GM21423 (cell line): ENCODE data around the gene ATRN.

ENCODE experiments used
- ATAC-seq: cut with Tn5 transposase; IDR thresholded peaks from one replicate; pipeline ENCODE4 v1.9.1; 2021; ENCODE audit warnings: mild to moderate bottlenecking, moderate library complexity; ENCODE audit not compliant: unreplicated experiment

ATRN gene

GRCh38 chr20:3621111-3621510, 150.3 kb downstream of the ATRN start:
- ATAC-seq: no peak

- no peak for ATAC-seq
These were observed 151.6 kb downstream of the ATRN start for GRCh38 chr20:3622406-3622805.

- no peak for ATAC-seq
These were observed 156.7 kb downstream of the ATRN start for GRCh38 chr20:3627476-3627875.

DNA sequence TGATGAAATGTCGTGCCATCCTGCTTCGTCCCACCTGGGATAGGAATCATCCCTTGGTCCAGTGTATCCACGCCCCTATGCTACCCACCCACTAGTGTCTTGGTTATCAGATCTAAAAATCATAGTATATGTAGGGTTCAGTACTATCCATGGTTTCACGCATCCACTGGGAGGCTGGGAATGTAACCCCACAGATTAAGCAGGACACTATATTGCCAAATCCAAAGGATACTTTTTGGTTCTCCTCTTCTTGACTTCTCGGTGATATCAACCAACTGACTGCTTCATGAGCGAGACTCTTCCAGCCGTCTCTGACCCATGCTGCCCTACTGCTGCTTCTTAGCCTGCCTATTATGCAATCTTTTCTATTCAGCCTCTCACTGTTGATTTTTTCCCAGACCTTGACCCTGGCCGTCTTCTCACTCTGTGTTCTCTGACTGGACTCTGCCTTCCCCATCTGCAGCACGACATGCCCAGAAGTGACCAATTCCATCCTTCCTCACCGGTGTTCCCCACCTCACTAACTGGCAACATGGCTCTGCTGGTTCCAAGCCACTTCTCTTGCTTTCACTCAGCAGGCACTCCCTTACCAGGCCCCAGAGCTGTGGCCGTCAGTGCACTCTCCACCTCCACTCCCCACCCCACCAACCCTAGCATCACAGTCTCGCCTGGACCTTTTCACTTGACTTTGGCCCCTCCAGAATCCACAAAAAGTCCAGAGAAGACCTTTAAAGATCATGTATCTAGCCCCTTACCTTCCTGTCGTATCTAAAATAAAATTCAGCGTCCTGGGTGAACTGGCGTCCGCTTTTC, 157.9 kb downstream of the ATRN start:
- ATAC-seq: no peak

GRCh38 chr20:3629893-3630292, 159.1 kb downstream of the ATRN start:
- ATAC-seq: no peak

- ATAC-seq: no peak
These were observed 159.6 kb downstream of the ATRN start for GRCh38 chr20:3630429-3630828.

GRCh38 chr20:3631534-3631933, 160.7 kb downstream of the ATRN start:
- no peak for ATAC-seq

DNA sequence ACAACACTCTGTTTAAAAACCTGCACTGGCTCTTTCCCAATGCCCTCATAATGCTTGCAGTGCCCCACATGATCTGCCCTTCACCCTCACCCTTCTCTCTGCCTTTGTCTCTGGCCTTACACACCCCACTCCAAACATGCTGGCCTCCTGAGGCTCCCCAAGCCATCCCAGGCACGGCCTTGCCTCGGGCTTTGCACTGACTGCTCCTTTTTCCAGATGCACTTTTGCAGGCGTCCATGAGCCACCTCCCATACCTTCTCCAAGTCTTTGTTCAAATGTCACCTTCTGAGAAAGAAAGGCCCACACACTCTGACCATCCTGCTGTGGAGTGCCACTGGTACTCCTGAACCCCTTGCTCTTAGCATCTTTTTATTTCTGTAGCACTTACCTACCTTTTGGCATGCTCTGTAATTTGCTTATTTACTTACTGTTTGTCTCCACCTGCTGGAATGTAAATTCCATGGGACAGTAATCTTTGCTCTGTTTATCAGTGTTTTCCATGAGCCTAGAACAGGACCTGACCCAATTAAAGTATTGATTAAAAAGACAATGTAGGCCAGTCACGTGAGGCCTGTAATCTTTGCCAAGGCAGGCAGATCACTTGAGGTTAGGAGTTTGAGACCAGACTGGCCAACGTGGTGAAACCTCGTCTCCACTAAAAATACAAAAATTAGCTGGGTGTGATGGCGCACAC, 161.6 kb downstream of the ATRN start:
- no peak for ATAC-seq

- ATAC-seq: no peak
These were observed 163.2 kb downstream of the ATRN start for GRCh38 chr20:3633913-3634478.

- ATAC-seq: no peak
These were observed 164.5 kb downstream of the ATRN start for GRCh38 chr20:3635346-3635745.

DNA sequence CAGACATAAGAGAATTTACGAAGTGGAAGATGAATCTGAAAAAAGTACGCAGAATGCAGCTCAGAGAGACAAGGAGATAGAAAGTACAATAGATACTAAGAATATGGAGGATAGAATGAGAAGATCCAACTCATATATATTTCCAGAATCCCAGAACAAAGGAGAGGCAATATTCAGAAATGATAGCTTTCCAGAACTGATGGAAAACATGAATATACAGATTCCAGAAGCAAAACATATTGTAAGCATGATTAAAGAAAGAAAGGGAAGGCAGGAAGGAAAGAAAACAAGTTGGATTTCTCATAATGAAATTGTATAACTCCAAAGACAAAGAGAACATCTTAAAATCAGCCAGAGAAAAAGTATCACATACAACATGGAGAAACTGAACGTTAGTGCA, 169.4 kb downstream of the ATRN start:
- ATAC-seq: no peak

DNA sequence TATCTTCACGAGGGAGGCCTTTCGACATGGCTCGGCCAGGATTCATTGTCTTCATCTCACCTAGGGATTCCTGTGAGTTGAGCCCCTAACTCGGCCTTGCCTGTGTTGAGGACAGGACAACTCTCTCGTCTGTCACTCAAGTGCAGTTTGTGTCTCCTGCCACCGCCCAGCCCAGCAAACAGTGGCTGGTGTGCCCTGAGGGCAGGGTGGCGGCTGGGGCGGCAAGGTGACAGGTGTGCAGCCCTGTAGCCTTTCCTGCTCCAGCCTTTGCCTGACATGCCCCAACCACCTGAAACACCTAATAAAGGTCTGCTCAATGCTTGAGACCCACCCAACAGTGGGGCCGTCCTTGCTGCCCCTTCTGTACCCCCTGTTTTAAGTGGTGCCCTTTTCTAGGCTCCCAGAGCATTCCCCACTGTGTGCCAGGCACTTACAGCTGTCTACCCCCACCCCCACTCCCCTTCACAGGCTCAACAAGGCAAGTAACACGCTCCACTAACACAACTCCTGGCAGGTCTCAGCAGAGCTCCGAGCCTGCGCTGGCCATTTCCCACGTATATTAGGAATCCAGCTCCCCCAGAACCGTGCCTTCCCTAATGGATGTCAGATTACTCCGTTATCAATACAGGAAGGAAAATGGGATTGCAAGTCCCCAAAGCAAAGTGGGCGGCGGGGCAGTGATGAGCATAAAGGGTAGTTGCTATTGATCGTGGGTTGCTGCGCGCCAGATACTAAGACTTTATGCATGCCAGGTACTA, 174.7 kb downstream of the ATRN start:
- ATAC-seq: no peak

- no peak for ATAC-seq
These were observed 175.2 kb downstream of the ATRN start for GRCh38 chr20:3646067-3646440.

GRCh38 chr20:3646651-3647050, 175.8 kb downstream of the ATRN start:
- no peak for ATAC-seq

- ATAC-seq: no peak
These were observed 176.7 kb downstream of the ATRN start for GRCh38 chr20:3647473-3647872.

DNA sequence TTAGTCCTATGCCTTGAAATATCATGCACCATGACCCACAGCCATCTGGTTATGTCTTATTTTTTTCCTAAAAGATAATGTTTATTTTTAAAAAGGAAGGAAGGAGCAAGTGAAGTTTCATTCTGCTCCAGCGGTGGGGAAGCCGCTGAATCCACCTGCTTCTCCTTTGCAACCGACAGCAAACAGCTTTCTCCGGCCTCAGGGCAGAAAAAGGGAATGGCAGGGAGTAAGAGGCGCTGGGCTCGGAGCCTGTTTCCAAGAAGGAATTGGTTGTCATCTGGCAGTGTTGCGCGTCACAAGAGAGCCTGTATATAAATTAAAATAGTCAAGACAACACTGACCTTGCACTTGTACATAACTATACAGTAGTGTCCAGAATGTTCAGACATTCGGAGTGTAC, 178.1 kb downstream of the ATRN start:
- no peak for ATAC-seq

DNA sequence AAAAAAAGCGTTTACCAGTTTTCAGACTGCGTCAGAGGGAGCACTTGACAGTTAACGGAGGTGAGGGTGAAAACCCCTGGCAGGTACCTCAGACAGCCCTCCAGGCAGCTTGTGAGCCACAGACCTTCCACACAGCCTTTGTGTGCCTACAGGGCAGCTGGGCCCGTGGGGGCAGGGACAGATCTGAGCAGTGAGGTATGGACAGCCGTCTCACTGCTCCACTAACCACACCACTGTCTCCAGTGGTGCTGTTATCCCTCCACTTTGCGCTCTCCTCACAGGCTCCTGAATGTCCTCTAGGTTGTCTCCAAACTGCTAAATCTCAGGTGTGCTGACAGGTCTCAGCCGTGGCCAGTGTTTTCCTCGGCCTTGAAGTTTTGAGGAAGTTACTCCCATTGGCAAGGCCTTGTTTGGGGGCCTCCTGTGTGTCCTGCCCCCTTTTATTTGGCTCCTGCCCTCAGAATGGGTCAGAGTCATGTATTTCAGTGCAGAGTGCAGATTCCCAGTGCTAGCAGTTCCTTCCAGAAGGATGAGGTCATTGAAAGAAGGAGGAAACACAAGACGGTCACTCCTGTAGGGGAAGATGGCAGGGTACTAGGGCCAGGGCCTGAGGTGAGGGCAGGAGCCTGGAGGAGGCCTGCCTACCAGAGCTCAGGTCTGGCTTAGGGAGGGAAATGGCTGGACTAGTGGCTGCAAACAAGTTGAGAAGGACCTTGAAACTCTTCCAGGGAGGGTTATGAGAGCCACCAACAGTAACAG, 180.6 kb downstream of the ATRN start:
- ATAC-seq: no peak

GRCh38 chr20:3652221-3652620, 181.4 kb downstream of the ATRN start:
- no peak for ATAC-seq

DNA sequence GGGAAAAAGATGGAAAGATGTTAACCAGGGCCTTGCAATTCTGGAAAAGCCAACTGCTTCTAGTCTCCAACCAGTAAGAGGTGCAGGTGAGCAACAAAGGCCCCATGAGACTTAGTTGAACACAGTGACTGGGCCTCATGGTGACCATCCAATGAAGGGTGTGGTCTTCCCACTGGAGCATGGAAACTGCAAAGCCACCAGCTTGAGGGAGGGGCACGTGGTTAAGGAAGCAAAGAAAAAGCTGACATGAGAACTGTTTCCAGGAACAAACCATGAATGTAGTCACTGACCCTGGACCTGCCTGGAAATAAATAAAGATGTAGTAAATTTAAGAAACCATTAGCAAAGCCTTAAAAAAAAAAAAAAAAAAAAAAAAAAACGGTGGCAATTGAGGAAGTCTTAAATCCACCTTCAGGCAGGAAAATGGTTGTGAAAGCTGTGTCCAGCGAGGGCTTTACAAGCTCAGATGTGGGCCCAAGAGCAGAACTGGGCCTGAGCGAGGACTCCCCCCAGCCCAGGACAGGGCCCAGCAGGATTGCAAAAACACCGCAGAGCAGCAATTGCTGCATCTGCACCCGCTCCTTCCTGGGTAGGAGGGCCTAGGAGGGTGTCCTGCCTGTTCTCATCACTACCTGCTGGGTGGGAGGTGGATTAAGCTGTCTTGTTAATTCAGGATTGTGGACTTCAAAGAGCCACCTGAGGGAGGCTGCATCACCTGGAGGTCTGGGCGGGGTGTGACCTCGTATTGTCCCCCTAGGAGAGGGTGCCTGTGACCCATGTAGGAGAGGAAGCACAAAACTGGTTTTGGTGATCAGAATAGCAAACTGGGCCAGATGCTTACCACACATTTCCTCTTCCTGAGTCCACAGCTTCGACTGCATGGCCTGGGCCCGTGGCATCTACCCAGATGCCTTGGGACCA, 182.1 kb downstream of the ATRN start:
- ATAC-seq: no peak

DNA sequence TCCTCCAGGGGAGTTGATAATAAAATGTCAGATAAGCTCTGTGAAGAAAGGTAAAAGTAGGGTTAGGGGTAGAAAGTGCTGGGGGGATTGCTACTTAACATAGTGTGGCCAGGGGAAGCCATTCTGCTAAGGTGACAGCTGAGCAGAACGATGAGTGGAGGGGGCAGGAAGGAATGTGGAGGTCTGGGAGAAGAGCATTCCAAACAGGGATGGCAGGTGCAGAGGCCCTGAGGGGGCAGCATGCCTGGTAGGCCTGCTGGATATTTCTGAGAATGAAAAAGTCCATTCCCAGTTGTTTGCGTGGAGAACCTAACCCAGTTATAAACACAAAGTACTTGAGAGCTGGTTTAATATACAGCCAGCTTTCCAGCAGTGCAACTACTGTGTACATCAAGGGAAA, 183.1 kb downstream of the ATRN start:
- no peak for ATAC-seq
